D721Med (cell line): ENCODE measurements around the gene COX17.

Experiments used
- DNase-seq: peaks from one replicate; pipeline ENCODE4 v3.0.0; 2011; ENCODE audit warnings: low spot score; ENCODE audit not compliant: insufficient read length
- FAIRE-seq: peaks from 2 replicates; lab custom pipeline; 2011; peaks lifted over from hg19 to GRCh38; lab: Jason Lieb, UNC
- CTCF ChIP-seq: IDR thresholded peaks from 2 replicates; pipeline ENCODE4 v1.5.1; 2012; ENCODE audit warnings: mild to moderate bottlenecking, control low read depth; ENCODE audit not compliant: insufficient read depth; ENCODE audit errors: missing control alignments

Gene COX17

DNA sequence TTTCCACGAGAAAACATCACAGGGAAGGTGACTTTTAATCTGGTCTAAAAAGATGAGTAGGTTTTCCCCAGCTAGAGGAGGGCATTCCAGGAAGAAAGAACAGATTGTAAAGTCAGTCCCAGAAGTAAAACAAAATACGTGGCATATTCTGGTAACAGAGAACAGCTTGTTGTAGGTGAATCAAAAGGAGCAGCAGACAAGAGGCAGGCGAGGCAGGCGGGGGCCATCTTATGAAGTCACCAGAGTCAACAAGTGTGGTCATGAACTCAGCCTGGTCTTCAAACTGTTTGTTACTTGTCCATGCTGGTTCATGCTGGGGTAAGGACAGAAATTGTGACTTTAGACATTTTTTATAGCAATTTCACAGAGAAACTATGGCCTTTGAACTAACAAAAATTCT lies 12.8 kb downstream of the COX17 start:
- TF ChIP-seq CTCF: no peak
- no peak for FAIRE-seq
- no peak for DNase-seq

DNA sequence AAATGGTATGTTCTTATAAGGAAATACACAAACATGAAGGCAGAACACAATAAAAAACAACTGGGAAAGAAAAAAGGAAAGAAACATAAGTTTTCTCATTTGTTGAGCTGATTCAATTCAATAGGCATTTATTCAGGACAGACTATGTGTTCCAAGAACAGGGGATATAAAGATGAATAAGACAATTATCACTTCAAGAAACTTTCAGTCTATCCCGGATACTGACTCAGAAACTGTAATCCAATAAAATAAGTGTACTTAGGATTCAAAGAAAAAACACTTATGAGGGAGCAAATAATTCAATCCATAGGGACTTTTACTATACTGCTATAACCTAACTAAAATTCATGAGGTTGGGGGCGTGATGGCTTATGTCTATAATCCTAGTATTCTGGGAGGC lies 13.3 kb downstream of the COX17 start:
- TF ChIP-seq CTCF: no peak
- DNase-seq (no peak), FAIRE-seq (no peak)

- no peak for TF ChIP-seq CTCF
- no peak for DNase-seq
- FAIRE-seq: no peak
These were observed 14.4 kb downstream of the COX17 start for GRCh38 chr3:119662604-119663373.

DNA sequence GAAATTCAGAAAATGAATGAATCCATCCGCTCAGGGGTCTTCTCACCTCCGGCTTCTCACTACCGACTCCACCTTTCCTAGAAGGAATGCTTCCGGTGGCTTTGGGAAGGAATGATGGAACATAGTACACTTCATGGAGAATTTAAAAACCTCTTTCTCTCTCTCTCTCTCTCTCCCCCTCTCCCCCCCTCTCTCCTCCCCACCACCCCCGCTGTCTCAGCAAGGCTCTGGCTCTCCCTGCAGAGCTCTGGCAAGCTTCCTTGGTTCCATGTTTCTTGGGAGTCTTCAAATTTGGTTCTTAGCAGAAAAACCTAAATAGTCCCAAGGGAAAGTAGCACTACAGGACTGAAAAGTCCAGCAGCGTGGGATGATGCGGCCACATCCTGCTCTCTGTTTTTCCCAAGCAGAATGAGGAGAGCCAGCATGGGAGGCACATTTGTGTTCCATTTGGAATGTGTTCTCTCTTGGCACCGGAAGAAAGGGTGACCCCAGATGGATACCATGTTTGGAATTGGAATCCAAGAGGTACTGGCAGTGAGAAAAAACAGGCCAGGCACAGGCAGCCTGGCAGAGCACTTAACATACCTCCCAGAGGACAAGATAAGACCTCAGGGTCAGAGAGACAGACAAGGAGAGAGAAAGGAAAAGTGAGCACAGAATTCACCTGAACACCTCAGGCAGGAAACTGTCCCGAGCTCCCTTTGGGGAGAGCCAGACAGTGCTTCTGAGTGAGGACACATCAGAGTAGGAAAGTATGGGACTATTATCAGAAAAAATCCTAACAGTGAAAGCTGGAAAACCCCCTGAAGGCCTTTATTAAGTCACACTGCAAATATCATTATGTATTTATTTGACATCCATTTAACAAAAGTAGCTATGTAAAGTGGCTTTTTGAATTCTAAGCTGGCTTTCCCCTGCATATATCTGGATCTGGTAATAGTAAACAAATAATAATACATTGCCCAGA lies 16.4 kb downstream of the COX17 start, which contains the start of gene POPDC2:
POPDC2 (minus strand) TSS at position 116 of the 967 bp plus-strand sequence. CDS start 166 bp downstream, outside the sequence.
- no peak for DNase-seq
- no peak for FAIRE-seq
- no peak for TF ChIP-seq CTCF

- DNase-seq: no peak
- FAIRE-seq: no peak
- TF ChIP-seq CTCF: no peak
These were observed 17.5 kb downstream of the COX17 start for GRCh38 chr3:119659606-119660291.

DNA sequence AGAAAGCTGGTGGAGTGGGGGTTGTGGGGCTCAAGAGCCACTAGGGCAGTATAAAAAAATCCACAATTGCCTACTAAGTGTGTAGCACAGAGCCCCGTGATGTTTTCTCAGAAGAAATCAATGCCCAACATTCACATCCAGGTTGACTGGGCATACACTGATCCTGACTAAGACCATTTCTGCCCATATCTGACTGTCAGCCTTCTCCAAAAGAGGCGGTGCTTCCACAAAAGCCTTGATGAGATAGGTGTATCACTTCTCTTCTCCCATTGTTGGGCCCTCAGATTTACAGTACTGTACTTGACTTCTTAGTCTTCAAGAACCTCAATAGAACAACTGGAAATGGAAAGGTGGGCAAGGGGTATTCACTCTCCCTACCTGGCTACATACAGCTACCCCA lies 18.2 kb downstream of the COX17 start:
- TF ChIP-seq CTCF: no peak
- FAIRE-seq (no peak), DNase-seq (no peak)
